ENCODE results near the gene C1orf115. TPM values are rescaled to one million over a fixed set of nuclear protein-coding genes. Genes with fewer than 3 reads are reported as not detected.
A peak's percentile ranks its signal among the peaks of the same experiment; 100 is the strongest.

The C1orf115 gene, protein sequence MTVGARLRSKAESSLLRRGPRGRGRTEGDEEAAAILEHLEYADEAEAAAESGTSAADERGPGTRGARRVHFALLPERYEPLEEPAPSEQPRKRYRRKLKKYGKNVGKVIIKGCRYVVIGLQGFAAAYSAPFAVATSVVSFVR
- 2.2 TPM for total RNA-seq (2013)
- polyA plus RNA-seq: 1 to 10 TPM in 2 of 3 donors, under 1 TPM in 1; 0.47 to 3.1 (median 1.9) TPM
- polyA minus RNA-seq: 0.42 and 0.64 TPM in 2 replicates
- total RNA-seq: 0.83 to 5.3 (median 2.5) reads per million in 11 experiments

DNA sequence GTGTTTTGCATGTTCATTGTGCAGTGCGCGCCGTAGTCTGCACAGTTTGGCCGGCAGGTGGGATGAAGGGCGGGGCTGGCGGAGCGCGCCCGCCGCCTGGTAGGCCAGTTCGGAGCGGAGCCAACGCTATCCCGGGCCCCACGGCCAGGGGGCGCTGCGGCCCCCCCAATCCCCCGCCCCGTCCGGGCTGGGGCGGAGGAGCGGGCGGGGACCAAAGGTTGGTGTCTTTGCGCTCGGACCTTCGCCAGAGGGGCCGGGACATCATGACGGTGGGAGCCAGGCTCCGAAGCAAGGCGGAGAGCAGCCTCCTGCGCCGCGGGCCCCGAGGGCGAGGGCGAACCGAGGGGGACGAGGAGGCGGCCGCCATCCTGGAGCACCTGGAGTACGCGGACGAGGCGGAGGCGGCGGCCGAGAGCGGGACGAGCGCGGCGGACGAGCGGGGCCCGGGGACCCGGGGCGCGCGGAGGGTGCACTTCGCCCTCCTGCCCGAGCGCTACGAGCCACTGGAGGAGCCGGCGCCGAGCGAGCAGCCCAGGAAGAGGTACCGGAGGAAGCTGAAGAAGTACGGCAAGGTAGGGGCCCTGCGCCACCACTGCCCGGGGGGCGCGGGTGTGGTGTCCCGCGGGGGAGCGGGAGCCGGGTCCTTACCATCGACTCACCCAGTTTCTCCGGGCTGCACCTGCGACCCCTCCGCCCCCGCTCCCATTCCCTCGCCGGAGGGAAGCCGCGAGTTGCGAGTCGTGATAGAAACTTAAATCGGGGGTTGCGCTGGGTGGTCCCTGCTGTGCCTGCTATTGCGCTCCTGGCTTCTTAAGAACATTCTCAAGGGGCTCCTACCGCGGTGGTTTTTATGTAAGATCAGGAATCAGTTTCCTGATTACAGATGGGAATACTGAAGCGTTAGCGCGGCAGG, at the start of gene C1orf115:
Gene C1orf115, plus strand, starts transcription at position 224 of the 913 bp plus-strand sequence. Its CDS starts 40 bp downstream, at position 264.
- 1% methylated on average over 89 of the region's 96 CpGs for WGBS (ENCODE audit: insufficient coverage)
- peak; percentile 52 to 70 (median 64) for DNase-seq
- H4K20me1 ChIP-seq (ENCODE audit: insufficient read depth, low read length): no peaks in the 10 kb centered on the region
- H3K27ac ChIP-seq (ENCODE audit: low read depth in 1 of 2, low read length in 2 of 2): no peak within 1 kb of the TSS
- H3K27me3 ChIP-seq (ENCODE audit: control insufficient read depth in 2 of 2, insufficient read depth in 2 of 2, low read length in 2 of 2): peaks cover 15 to 30% of the 10 kb centered on the region in 2 donors
- intact Hi-C loops (cut with micrococcal nuclease): loop anchor here (2.0 to 5.0 kb wide), 3 partner anchors 42 to 87 kb away; no protein-coding TSS in a partner anchor
- TF ChIP-seq, protein P1, sequence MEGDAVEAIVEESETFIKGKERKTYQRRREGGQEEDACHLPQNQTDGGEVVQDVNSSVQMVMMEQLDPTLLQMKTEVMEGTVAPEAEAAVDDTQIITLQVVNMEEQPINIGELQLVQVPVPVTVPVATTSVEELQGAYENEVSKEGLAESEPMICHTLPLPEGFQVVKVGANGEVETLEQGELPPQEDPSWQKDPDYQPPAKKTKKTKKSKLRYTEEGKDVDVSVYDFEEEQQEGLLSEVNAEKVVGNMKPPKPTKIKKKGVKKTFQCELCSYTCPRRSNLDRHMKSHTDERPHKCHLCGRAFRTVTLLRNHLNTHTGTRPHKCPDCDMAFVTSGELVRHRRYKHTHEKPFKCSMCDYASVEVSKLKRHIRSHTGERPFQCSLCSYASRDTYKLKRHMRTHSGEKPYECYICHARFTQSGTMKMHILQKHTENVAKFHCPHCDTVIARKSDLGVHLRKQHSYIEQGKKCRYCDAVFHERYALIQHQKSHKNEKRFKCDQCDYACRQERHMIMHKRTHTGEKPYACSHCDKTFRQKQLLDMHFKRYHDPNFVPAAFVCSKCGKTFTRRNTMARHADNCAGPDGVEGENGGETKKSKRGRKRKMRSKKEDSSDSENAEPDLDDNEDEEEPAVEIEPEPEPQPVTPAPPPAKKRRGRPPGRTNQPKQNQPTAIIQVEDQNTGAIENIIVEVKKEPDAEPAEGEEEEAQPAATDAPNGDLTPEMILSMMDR (IDR thresholded peaks at IDR 0.05): peak; percentile 100
- Mint-ChIP-seq H3K4me1 (peaks cover 19% of the 10 kb centered on the region), H3K36me3 (peaks cover 0 to 3% of the 10 kb centered on the region in 2 donors), H3K27me3 (ENCODE audit: low read depth in 3 of 3) (peaks cover 17 to 35% (median 24%) of the 10 kb centered on the region in 3 donors), H3K4me3 (peak within 1 kb of the TSS; percentile 91 to 93), H3K27ac (peak within 1 kb of the TSS in 1 of 7 donors; percentile 37), H3K9me3 (peaks cover 0 to 6% (median 4%) of the 10 kb centered on the region in 7 donors)
- H3K36me3 ChIP-seq (replicated peaks in 1 of 2; ENCODE audit: control insufficient read depth in 1 of 2, insufficient read depth in 2 of 2, low read length in 2 of 2): no peaks in the 10 kb centered on the region
- H3K4me3 ChIP-seq (replicated peaks in 1 of 3; ENCODE audit: low read depth in 2 of 3, low read length in 3 of 3): peak within 1 kb of the TSS; percentile 38 to 83 (median 47)
- no peaks in the 10 kb centered on the region for H3K79me2 ChIP-seq (ENCODE audit: insufficient read depth, low read length)
- peaks cover 18 to 25% of the 10 kb centered on the region in 2 donors for H3K4me1 ChIP-seq (ENCODE audit: control insufficient read depth in 1 of 2, insufficient read depth in 2 of 2, low read length in 2 of 2)
- peak within 1 kb of the TSS; percentile 97 for H3K4me2 ChIP-seq (replicated peaks; ENCODE audit: extremely low read depth, low read length, poor library complexity, severe bottlenecking)
- peak within 1 kb of the TSS; percentile 61 for H3K9ac ChIP-seq (ENCODE audit: insufficient read depth, low read length, poor library complexity, severe bottlenecking)
- H3K9me3 ChIP-seq (replicated peaks in 1 of 2; ENCODE audit: control insufficient read depth in 1 of 2, insufficient read depth in 1 of 2, low read length in 2 of 2): no peaks in the 10 kb centered on the region
- peak within 1 kb of the TSS; percentile 94 for H2AFZ ChIP-seq (ENCODE audit: insufficient read depth, low read depth, low read length, poor library complexity, severe bottlenecking)

DNA sequence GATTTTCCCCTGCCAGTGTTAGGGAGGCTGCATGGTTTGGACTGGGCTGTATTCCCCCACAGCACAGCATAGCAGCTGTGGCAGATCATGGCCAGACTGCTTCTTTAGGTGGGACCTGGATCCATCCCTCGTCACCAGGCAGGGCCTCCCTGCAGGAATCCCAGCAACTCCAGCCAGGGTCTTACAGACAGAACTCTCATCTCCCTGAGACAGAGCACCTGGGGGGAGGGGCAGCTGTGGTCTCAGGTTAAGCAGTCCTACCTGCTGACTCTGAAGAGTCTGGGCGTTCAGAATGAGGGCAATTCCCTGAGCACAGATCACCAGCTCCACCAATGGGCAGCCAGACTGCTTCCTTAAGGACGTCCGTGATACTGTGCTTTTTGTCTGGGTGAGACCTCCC, 47.9 kb upstream of the C1orf115 start:
- no peaks in the 10 kb centered on the region for H3K4me1 ChIP-seq (ENCODE audit: control insufficient read depth in 1 of 2, insufficient read depth in 2 of 2, low read length in 2 of 2)
- 67% methylated on average over 2 of the region's 4 CpGs for WGBS (ENCODE audit: insufficient coverage)
- DNase-seq: no peak
- no peak overlapping the region for H3K9ac ChIP-seq (ENCODE audit: insufficient read depth, low read length, poor library complexity, severe bottlenecking)
- no peak overlapping the region for H3K4me2 ChIP-seq (replicated peaks; ENCODE audit: extremely low read depth, low read length, poor library complexity, severe bottlenecking)
- H4K20me1 ChIP-seq (ENCODE audit: insufficient read depth, low read length): no peaks in the 10 kb centered on the region
- H3K4me3 ChIP-seq (replicated peaks in 1 of 3; ENCODE audit: low read depth in 2 of 3, low read length in 3 of 3): no peak overlapping the region
- TF ChIP-seq, protein P1 (IDR thresholded peaks at IDR 0.05): no peak
- Mint-ChIP-seq H3K9me3 (peaks cover 0 to 9% (median 4%) of the 10 kb centered on the region in 7 donors), H3K4me1 (no peaks in the 10 kb centered on the region), H3K27me3 (ENCODE audit: low read depth in 3 of 3) (peaks cover 0 to 3% (median 0%) of the 10 kb centered on the region in 3 donors), H3K36me3 (no peaks in the 10 kb centered on the region), H3K27ac (no peak overlapping the region), H3K4me3 (no peak overlapping the region)
- intact Hi-C loops (cut with micrococcal nuclease): no loop called here
- H3K27me3 ChIP-seq (ENCODE audit: control insufficient read depth in 2 of 2, insufficient read depth in 2 of 2, low read length in 2 of 2): peaks cover 0 to 2% of the 10 kb centered on the region in 2 donors
- H3K79me2 ChIP-seq (ENCODE audit: insufficient read depth, low read length): no peaks in the 10 kb centered on the region
- no peaks in the 10 kb centered on the region for H3K9me3 ChIP-seq (replicated peaks in 1 of 2; ENCODE audit: control insufficient read depth in 1 of 2, insufficient read depth in 1 of 2, low read length in 2 of 2)
- H2AFZ ChIP-seq (ENCODE audit: insufficient read depth, low read depth, low read length, poor library complexity, severe bottlenecking): no peak overlapping the region
- H3K36me3 ChIP-seq (replicated peaks in 1 of 2; ENCODE audit: control insufficient read depth in 1 of 2, insufficient read depth in 2 of 2, low read length in 2 of 2): no peaks in the 10 kb centered on the region
- no peak overlapping the region for H3K27ac ChIP-seq (ENCODE audit: low read depth in 1 of 2, low read length in 2 of 2)

Data from CD14-positive monocyte (primary cell).